WERI-Rb-1 (cell line): ENCODE data around the gene NUP205.

ENCODE experiments used
- DNase-seq: peaks from one replicate; pipeline ENCODE4 v3.0.0-alpha.2; 2020
- H3K27ac ChIP-seq: fragments of 250-450 bp; sonication (Bioruptor Pico); 2 replicates; pipeline ENCODE4 v1.5.1; 2020; ENCODE audit warnings: mild to moderate bottlenecking, moderate library complexity
- H3K27me3 ChIP-seq: fragments of 250-450 bp; sonication (Bioruptor Pico); 2 replicates; pipeline ENCODE4 v1.5.1; 2021; ENCODE audit warnings: mild to moderate bottlenecking, low read depth, moderate library complexity; ENCODE audit not compliant: insufficient read depth, severe bottlenecking
- H3K36me3 ChIP-seq: fragments of 250-450 bp; sonication (Bioruptor Pico); 2 replicates; pipeline ENCODE4 v1.5.1; 2020; ENCODE audit warnings: mild to moderate bottlenecking, moderate library complexity
- H3K4me3 ChIP-seq: 2 replicates; pipeline ENCODE4 v1.5.1; 2011; ENCODE audit warnings: low read depth, mild to moderate bottlenecking, control low read depth, low read length
- H3K9me3 ChIP-seq: fragments of 250-450 bp; sonication (Bioruptor Pico); 2 replicates; pipeline ENCODE4 v1.5.1; 2021; ENCODE audit warnings: mild to moderate bottlenecking, moderate library complexity; ENCODE audit not compliant: severe bottlenecking
- CTCF ChIP-seq: IDR thresholded peaks from 2 replicates; pipeline ENCODE4 v1.5.1; 2011; ENCODE audit warnings: low read depth, mild to moderate bottlenecking, control low read depth, inconsistent platforms, low read length

NUP205 gene

GRCh38 chr7:135584362-135585353 lies 26.9 kb downstream of the NUP205 start:
- no peak for DNase-seq
- no peak overlapping the region for H3K4me3 ChIP-seq
- peaks cover 80% of the 10 kb centered on the region for H3K36me3 ChIP-seq
- no peaks in the 10 kb centered on the region for H3K9me3 ChIP-seq
- H3K27me3 ChIP-seq = no peaks in the 10 kb centered on the region
- H3K27ac ChIP-seq = no peak overlapping the region
- TF ChIP-seq CTCF = no peak

GRCh38 chr7:135597181-135597925 lies 39.6 kb downstream of the NUP205 start:
- H3K36me3 ChIP-seq = peaks cover 82% of the 10 kb centered on the region
- no peaks in the 10 kb centered on the region for H3K27me3 ChIP-seq
- TF ChIP-seq CTCF = no peak
- H3K4me3 ChIP-seq = no peak overlapping the region
- H3K27ac ChIP-seq = no peak overlapping the region
- no peak for DNase-seq
- no peaks in the 10 kb centered on the region for H3K9me3 ChIP-seq

- Histone ChIP-seq H3K36me3 (peaks cover 82% of the 10 kb centered on the region), H3K9me3 (no peaks in the 10 kb centered on the region), H3K27me3 (no peaks in the 10 kb centered on the region), H3K27ac (no peak overlapping the region), H3K4me3 (no peak overlapping the region)
- TF ChIP-seq CTCF = no peak
- DNase-seq = no peak
Measured at GRCh38 chr7:135597926-135598305, 40.2 kb downstream of the NUP205 start.

- Histone ChIP-seq H3K9me3 (no peaks in the 10 kb centered on the region), H3K27ac (no peak overlapping the region), H3K36me3 (peaks cover 82% of the 10 kb centered on the region), H3K27me3 (no peaks in the 10 kb centered on the region), H3K4me3 (no peak overlapping the region)
- no peak for DNase-seq
- no peak for TF ChIP-seq CTCF
Measured at GRCh38 chr7:135599471-135599870, 41.8 kb downstream of the NUP205 start.

GRCh38 chr7:135600226-135600625 lies 42.5 kb downstream of the NUP205 start:
- no peak overlapping the region for H3K27ac ChIP-seq
- peaks cover 80% of the 10 kb centered on the region for H3K36me3 ChIP-seq
- no peak for DNase-seq
- H3K9me3 ChIP-seq = no peaks in the 10 kb centered on the region
- H3K27me3 ChIP-seq = no peaks in the 10 kb centered on the region
- TF ChIP-seq CTCF = no peak
- no peak overlapping the region for H3K4me3 ChIP-seq
